Measurements from ENCODE around the gene CEP120.
"Not testable (repeated sequence)": the region's sequence is repeated elsewhere in the genome, so short reads cannot be mapped to it uniquely, and the experiment has no call there.

GRCh38 chr5:123458994-123459393, 35.8 kb upstream of the CEP120 start:
- not testable (repeated sequence) for TF ChIP-seq CTCF, POLR2A (IDR thresholded peaks at IDR 0.05)

All from adrenal gland (tissue), 5 donors.